Panc1 (cell line): ENCODE measurements around the gene LRRFIP2. TPM values are rescaled to one million over a fixed set of nuclear protein-coding genes. Genes with fewer than 3 reads are reported as not detected.

Experiments used
- ATAC-seq: fragments of 200-7000 bp; cut with Tn5 transposase; 2 replicates; pipeline ENCODE4 v1.9.1; 2020; ENCODE audit warnings: mild to moderate bottlenecking, moderate library complexity
- BruUV-seq: library from RNA; stranded (reverse); fragments of 400-500 nt; replicated peaks from 2 replicates; lab custom pipeline; 2021; lab: Mats Ljungman, UMichigan
- CTCF ChIA-PET: fragments of 300-600 bp; sonication (Branson Sonifier 250); formaldehyde crosslinking; loops from one replicate; lab custom pipeline; 2022; ENCODE audit warnings: antibody characterized with exemption; lab: Charles Lee
- POLR2A ChIA-PET: fragments of 300-600 bp; sonication (Branson Sonifier 250); formaldehyde crosslinking; loops from one replicate; lab custom pipeline; 2022; ENCODE audit warnings: antibody characterized with exemption; lab: Charles Lee
- DNase-seq: peaks from one replicate; pipeline ENCODE4 v3.0.0-alpha.2; 2010; ENCODE audit warnings: low read depth, low spot score
- H3K27ac ChIP-seq: 2 replicates; pipeline ENCODE4 v1.5.1; 2011; ENCODE audit warnings: mild to moderate bottlenecking, low read length, inconsistent platforms
- H3K27me3 ChIP-seq: fragments of 200-500 bp; sonication (Bioruptor generic); 2 replicates; pipeline ENCODE4 v1.6.0; 2014; ENCODE audit warnings: low read length, inconsistent platforms; ENCODE audit not compliant: control insufficient read depth, insufficient read depth
- H3K36me3 ChIP-seq: fragments of 200-500 bp; sonication (Bioruptor generic); 2 replicates; pipeline ENCODE4 v1.5.1; 2014; ENCODE audit warnings: inconsistent platforms, mild to moderate bottlenecking, low read length, moderate library complexity; ENCODE audit not compliant: control insufficient read depth, insufficient read depth
- H3K4me1 ChIP-seq: 2 replicates; pipeline ENCODE4 v1.5.1; 2011; ENCODE audit warnings: inconsistent platforms, mild to moderate bottlenecking, low read length, moderate library complexity; ENCODE audit not compliant: control insufficient read depth, insufficient read depth
- H3K4me3 ChIP-seq, 2 experiments: 2 replicates each; pipeline ENCODE4 v1.5.1; 2011 to 2012; ENCODE audit warnings: low read depth in 2 of 2, low read length in 2 of 2, mild to moderate bottlenecking in 2 of 2, inconsistent platforms in 1 of 2, moderate library complexity in 1 of 2
- H3K9me3 ChIP-seq: fragments of 200-500 bp; sonication (Bioruptor generic); 2 replicates; pipeline ENCODE4 v1.5.1; 2014; ENCODE audit warnings: low read depth, mild to moderate bottlenecking, inconsistent platforms, low read length, moderate library complexity; ENCODE audit not compliant: control insufficient read depth, insufficient read depth
- CTCF ChIP-seq: fragments of 450-650 bp; IDR thresholded peaks from 2 replicates; pipeline ENCODE4 v1.5.1; 2017; ENCODE audit warnings: mild to moderate bottlenecking
- POLR2AphosphoS5 ChIP-seq: IDR thresholded peaks from 2 replicates; pipeline ENCODE4 v1.6.1; 2012; ENCODE audit warnings: mild to moderate bottlenecking, low read depth, low read length, moderate library complexity
- REST ChIP-seq, 2 experiments: IDR thresholded peaks; 2 replicates each; pipeline ENCODE4 v1.6.1; 2011 to 2012; ENCODE audit warnings: low read depth in 2 of 2, control low read depth in 1 of 2, low read length in 1 of 2, mild to moderate bottlenecking in 1 of 2, moderate library complexity in 1 of 2; ENCODE audit not compliant: insufficient read depth in 1 of 2
- SIN3A ChIP-seq: IDR thresholded peaks from 2 replicates; pipeline ENCODE4 v1.6.1; 2012; ENCODE audit warnings: low read depth, mild to moderate bottlenecking, low read length, moderate library complexity, borderline replicate concordance; ENCODE audit not compliant: insufficient read depth
- TCF7L2 ChIP-seq: IDR thresholded peaks from 2 replicates; pipeline ENCODE4 v1.6.1; 2011; ENCODE audit warnings: mild to moderate bottlenecking, low read depth, low read length, inconsistent platforms
- in situ Hi-C: cut with HindIII; loops from 2 replicates; pipeline ENCODE4 v1.10.0; 2016; ENCODE audit warnings: low sequenced_read_pairs, low pct_unique_long_range_greater_than_20kb
- intact Hi-C: fragments of 100-400 bp; cut with micrococcal nuclease; formaldehyde crosslinking; loops from one replicate; pipeline ENCODE4 v1.10.0; 2022; ENCODE audit not compliant: unreplicated experiment
- total RNA-seq: library from RNA; stranded (reverse); gene quantifications from one replicate; pipeline ENCODE4 v1.2.1, GENCODE V29; 2021; ENCODE audit not compliant: unreplicated experiment

LRRFIP2 gene
- total RNA-seq, 1 experiment from 2014 or later = 32.3 TPM

DNA sequence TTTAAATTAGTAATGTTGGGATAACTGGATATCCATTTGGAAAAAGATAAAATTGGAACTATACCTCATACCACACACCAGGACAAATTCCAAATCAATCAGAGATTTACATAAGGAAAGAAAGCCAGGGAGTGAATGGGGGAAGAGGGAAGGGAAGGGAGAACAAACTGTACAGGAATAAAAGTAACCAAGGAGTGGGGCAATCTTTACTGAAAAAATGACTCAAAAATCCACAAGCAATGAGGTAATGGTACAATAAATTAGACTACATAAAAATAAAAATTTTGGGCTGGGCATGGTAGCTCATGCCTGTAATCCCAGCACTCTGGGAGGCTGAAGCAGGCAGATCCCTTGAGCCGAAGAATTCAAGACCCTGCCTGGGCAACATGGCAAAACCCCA, 98.4 kb downstream of the LRRFIP2 start:
- no peak overlapping the region for H3K4me3 ChIP-seq
- no peaks in the 10 kb centered on the region for H3K9me3 ChIP-seq
- no peak for TF ChIP-seq REST (IDR thresholded peaks at IDR 0.05; ENCODE audit: insufficient read depth in 1 of 2, low read depth in 2 of 2, low read length in 1 of 2)
- no peak for TF ChIP-seq CTCF
- no peak for TF ChIP-seq POLR2AphosphoS5
- no peak for TF ChIP-seq SIN3A
- no peak for TF ChIP-seq TCF7L2
- H3K27me3 ChIP-seq = no peaks in the 10 kb centered on the region
- DNase-seq (no peak), ATAC-seq (no peak)
- CTCF ChIA-PET = no interaction called here
- no peaks in the 10 kb centered on the region for H3K4me1 ChIP-seq
- no TSS peak for BruUV-seq
- no peak overlapping the region for H3K27ac ChIP-seq
- in situ Hi-C loops = no loop called here
- H3K36me3 ChIP-seq = peaks cover 7% of the 10 kb centered on the region; the same call in 1 of the 2 replicates
- POLR2A ChIA-PET = no interaction called here
- intact Hi-C loops = no loop called here

- Histone ChIP-seq H3K4me3 (no peak overlapping the region), H3K9me3 (no peaks in the 10 kb centered on the region), H3K27me3 (no peaks in the 10 kb centered on the region), H3K4me1 (no peaks in the 10 kb centered on the region), H3K27ac (no peak overlapping the region), H3K36me3 (peaks cover 4% of the 10 kb centered on the region; the same call in 1 of the 2 replicates)
- POLR2A ChIA-PET = no interaction called here
- ATAC-seq (no peak), DNase-seq (no peak)
- BruUV-seq = no TSS peak
- CTCF ChIA-PET = no interaction called here
- intact Hi-C loops (no loop called here), in situ Hi-C loops (no loop called here)
- no peak for TF ChIP-seq REST (IDR thresholded peaks at IDR 0.05; ENCODE audit: insufficient read depth in 1 of 2, low read depth in 2 of 2, low read length in 1 of 2)
- TF ChIP-seq SIN3A = no peak
- TF ChIP-seq POLR2AphosphoS5 = no peak
- no peak for TF ChIP-seq TCF7L2
- TF ChIP-seq CTCF = no peak
These were observed 100.2 kb downstream of the LRRFIP2 start for GRCh38 chr3:37074178-37074577.
